Measurements from ENCODE around the gene SNRNP48.
A peak's percentile ranks its signal among the peaks of the same experiment; 100 is the strongest.

SNRNP48 gene

GRCh38 chr6:7589949-7590917 is at the start of gene SNRNP48:
Gene SNRNP48, plus strand, starts transcription at chr6:7590198. Its CDS starts 60 bp downstream, at chr6:7590258.
- TF ChIP-seq CTCF (conservative IDR thresholded peaks at IDR 0.05; ENCODE audit: low read length), result no peak
- H3K4me3 ChIP-seq (ENCODE audit: low read length), result peak within 1 kb of the TSS; percentile 75
- peak; percentile 90 for DNase-seq (ENCODE audit: low read depth)

- H3K4me3 ChIP-seq (ENCODE audit: low read length), result peak overlapping the region; percentile 77
- peak; percentile 55 for DNase-seq (ENCODE audit: low read depth)
- no peak for TF ChIP-seq CTCF (conservative IDR thresholded peaks at IDR 0.05; ENCODE audit: low read length)
These were observed 49.4 kb upstream of the SNRNP48 start for GRCh38 chr6:7540595-7540994.

GRCh38 chr6:7541175-7542064 is 48.6 kb upstream of the SNRNP48 start, which contains the start of gene DSP:
Gene DSP, plus strand, starts transcription at chr6:7541671. Its CDS starts 245 bp downstream, at chr6:7541916.
- TF ChIP-seq CTCF (conservative IDR thresholded peaks at IDR 0.05; ENCODE audit: low read length), result no peak
- peak; percentile 47 for DNase-seq (ENCODE audit: low read depth)
- H3K4me3 ChIP-seq (ENCODE audit: low read length), result peak within 1 kb of the TSS; percentile 77

GRCh38 chr6:7542065-7542873 is 47.7 kb upstream of the SNRNP48 start:
- no peak for TF ChIP-seq CTCF (conservative IDR thresholded peaks at IDR 0.05; ENCODE audit: low read length)
- no peak for DNase-seq (ENCODE audit: low read depth)
- peak overlapping the region; percentile 77 for H3K4me3 ChIP-seq (ENCODE audit: low read length)

GRCh38 chr6:7542874-7543624 is 46.9 kb upstream of the SNRNP48 start:
- DNase-seq (ENCODE audit: low read depth), result peak; percentile 78
- TF ChIP-seq CTCF (conservative IDR thresholded peaks at IDR 0.05; ENCODE audit: low read length), result no peak
- peak overlapping the region; percentile 77 for H3K4me3 ChIP-seq (ENCODE audit: low read length)
